HL-60 (cell line): ENCODE measurements around the gene ANKRD49.

Experiments used
- CTCF ChIP-seq: IDR thresholded peaks from one replicate; pipeline ENCODE4 v1.5.1; 2011; ENCODE audit warnings: low read length, control low read depth, inconsistent platforms; ENCODE audit not compliant: insufficient read depth
- GABPA ChIP-seq: IDR thresholded peaks from 2 replicates; pipeline ENCODE4 v1.6.1; 2012; ENCODE audit warnings: low read depth
- POLR2AphosphoS5 ChIP-seq: IDR thresholded peaks from 2 replicates; pipeline ENCODE4 v1.6.1; 2012; ENCODE audit warnings: low read depth
- REST ChIP-seq: IDR thresholded peaks from 2 replicates; pipeline ENCODE4 v1.6.1; 2012; ENCODE audit warnings: low read depth; ENCODE audit not compliant: insufficient replicate concordance
- SPI1 ChIP-seq: IDR thresholded peaks from 2 replicates; pipeline ENCODE4 v1.6.1; 2012; ENCODE audit warnings: low read depth, mild to moderate bottlenecking, borderline replicate concordance

DNA sequence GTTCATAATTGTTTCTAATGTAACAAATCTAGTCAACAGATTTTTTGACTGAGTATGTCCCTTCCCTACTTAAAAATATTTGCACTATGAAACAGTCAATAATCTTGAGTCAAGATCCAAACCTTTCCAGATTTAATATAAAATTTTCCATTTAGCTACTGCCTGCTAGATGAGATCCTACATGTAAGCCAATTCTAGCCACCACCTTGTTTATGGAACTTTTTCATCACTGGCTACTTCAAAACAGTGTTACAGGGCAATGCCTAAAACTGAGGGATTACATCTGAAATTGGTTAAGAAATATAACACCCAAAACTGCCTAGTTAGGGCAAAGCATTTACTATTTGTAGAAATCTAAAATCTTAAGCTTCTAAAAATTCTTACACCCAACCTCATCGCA, 39.4 kb downstream of the ANKRD49 start:
- TF ChIP-seq GABPA (no peak), CTCF (no peak), REST (no peak), POLR2AphosphoS5 (no peak), SPI1 (no peak)
